ENCODE measurements around the gene SCN1B.

SCN1B gene

DNA sequence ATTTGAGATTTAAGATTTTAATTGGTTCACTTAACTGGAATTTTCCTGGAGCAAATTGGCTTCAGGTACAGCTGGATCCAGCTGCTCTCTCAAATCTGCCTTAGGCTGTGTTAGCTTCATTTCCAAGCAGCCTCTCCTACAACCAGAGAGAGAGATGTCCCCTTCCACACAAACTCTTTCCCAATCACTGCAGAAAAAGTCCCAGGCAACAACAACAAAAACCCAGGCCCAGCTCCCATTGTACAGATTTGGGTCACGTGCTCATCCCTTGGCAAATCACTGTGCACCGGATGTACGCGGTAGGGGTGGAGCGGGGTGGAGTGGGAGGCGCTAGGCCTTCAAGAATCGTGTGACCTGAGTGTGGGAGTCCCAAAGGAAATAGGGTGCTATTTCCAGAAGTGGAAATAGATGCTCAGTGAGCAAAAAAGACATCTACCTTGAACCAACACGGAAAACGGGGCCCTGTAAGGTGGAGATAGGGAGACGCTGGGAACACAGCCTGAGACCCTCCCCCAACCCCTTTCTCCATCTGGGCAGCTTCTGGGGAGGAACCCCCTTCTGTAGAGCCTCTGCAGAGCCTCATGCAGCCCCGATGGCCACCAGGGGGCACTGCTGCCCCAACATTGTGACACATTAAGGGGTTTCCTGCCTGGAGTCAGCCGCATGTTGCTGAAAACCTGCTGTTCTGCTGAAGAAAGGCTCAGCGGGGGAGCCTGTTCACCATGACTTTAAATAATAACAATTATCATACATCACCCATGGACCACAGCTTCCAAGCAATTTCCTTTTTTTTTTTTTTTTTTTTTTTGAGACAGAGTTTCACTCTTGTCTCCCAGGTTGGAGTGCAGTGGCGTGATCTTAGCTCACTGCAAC, 36.7 kb downstream of the SCN1B start:
- H4K91ac ChIP-seq (ENCODE audit: low read length) = no peak overlapping the region
- H2BK5ac ChIP-seq (ENCODE audit: low read depth, low read length, poor library complexity, severe bottlenecking) = no peak overlapping the region
- H3K4me1 ChIP-seq (ENCODE audit: control insufficient read depth, insufficient read depth, low read depth, low read length) = peaks cover 6% of the 10 kb centered on the region
- H3K27me3 ChIP-seq (ENCODE audit: control insufficient read depth in 1 of 2, insufficient read depth in 1 of 2, low read length in 2 of 2) = peaks cover 0 to 9% of the 10 kb centered on the region in 2 experiments
- no peak overlapping the region for H3K4ac ChIP-seq (ENCODE audit: low read depth in 1 of 2, low read length in 2 of 2)
- no peak overlapping the region for H3K4me3 ChIP-seq (ENCODE audit: insufficient read depth in 1 of 2, low read depth in 1 of 2, low read length in 2 of 2)
- no peak overlapping the region for H3K4me2 ChIP-seq (ENCODE audit: low read length, poor library complexity, severe bottlenecking)
- DNase-seq = peak; percentile 78
- no peak overlapping the region for H3K14ac ChIP-seq (ENCODE audit: low read length in 2 of 2)
- no peak overlapping the region for H2BK15ac ChIP-seq (ENCODE audit: low read depth, poor library complexity, severe bottlenecking)
- H3K9me3 ChIP-seq (ENCODE audit: control insufficient read depth, low read length) = peaks cover 6% of the 10 kb centered on the region
- H3K79me1 ChIP-seq (replicated peaks; ENCODE audit: low read length, poor library complexity, severe bottlenecking) = no peaks in the 10 kb centered on the region
- no peak overlapping the region for H3K27ac ChIP-seq (ENCODE audit: low read length, poor library complexity, severe bottlenecking)
- WGBS = 38% methylated on average over 13 of the region's 14 CpGs
- H4K8ac ChIP-seq (ENCODE audit: low read length) = no peak overlapping the region
- no peak overlapping the region for H2AK5ac ChIP-seq (ENCODE audit: low read length, severe bottlenecking)
- H3K18ac ChIP-seq (ENCODE audit: low read depth in 1 of 2, low read length in 2 of 2) = no peak overlapping the region
- no peak overlapping the region for H3K23ac ChIP-seq (ENCODE audit: low read length in 2 of 2)
- no peak overlapping the region for H2AFZ ChIP-seq (ENCODE audit: low read depth, low read length)
- H2BK12ac ChIP-seq (ENCODE audit: low read length in 2 of 2) = no peak overlapping the region
- no peaks in the 10 kb centered on the region for H3K36me3 ChIP-seq (ENCODE audit: control insufficient read depth in 1 of 2, insufficient read depth in 2 of 2, low read depth in 1 of 2, low read length in 2 of 2)
- H2BK120ac ChIP-seq (ENCODE audit: low read depth, low read length) = no peak overlapping the region
- H3K9ac ChIP-seq (ENCODE audit: low read length) = no peak overlapping the region

DNA sequence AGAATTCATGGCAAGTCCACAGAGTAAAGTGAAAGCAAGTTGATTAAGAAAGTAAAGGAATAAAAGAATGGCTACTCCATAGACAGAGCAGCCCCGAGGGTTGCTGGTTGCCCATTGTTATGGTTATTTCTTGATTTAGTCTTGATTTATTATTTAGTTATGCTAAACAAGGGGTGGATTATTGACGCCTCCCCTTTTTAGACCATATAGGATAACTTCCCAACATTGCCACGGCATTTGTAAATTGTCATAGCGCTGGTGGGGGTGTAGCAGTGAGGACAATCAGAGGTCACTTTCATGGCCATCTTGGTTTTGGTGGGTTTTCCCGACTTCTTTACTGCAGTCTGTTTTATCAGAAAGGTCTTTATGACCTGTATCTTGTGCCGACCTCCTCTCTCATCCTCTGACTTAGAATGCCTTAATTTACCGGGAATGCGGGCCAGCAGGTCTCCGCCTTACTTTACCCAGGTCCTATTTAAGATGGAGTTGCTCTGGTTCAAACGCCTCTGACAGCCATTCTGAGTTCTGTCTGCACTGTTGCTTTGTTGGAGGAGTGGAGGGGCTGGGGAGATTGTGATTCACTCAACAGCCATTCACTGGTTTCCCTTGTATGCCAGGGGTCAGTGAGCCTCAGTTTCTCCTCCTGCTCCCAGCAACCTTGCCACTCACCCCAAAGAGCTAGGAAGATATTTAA, 38.8 kb downstream of the SCN1B start:
- Histone ChIP-seq H4K91ac (ENCODE audit: low read length) (no peak overlapping the region), H2BK15ac (ENCODE audit: low read depth, poor library complexity, severe bottlenecking) (no peak overlapping the region), H4K8ac (ENCODE audit: low read length) (no peak overlapping the region), H3K4ac (ENCODE audit: low read depth in 1 of 2, low read length in 2 of 2) (no peak overlapping the region), H3K4me3 (ENCODE audit: insufficient read depth in 1 of 2, low read depth in 1 of 2, low read length in 2 of 2) (no peak overlapping the region), H3K18ac (ENCODE audit: low read depth in 1 of 2, low read length in 2 of 2) (no peak overlapping the region), H3K4me1 (ENCODE audit: control insufficient read depth, insufficient read depth, low read depth, low read length) (peaks cover 6% of the 10 kb centered on the region), H2BK120ac (ENCODE audit: low read depth, low read length) (no peak overlapping the region), H3K36me3 (ENCODE audit: control insufficient read depth in 1 of 2, insufficient read depth in 2 of 2, low read depth in 1 of 2, low read length in 2 of 2) (no peaks in the 10 kb centered on the region), H2AK5ac (ENCODE audit: low read length, severe bottlenecking) (no peak overlapping the region), H2BK5ac (ENCODE audit: low read depth, low read length, poor library complexity, severe bottlenecking) (no peak overlapping the region), H2AFZ (ENCODE audit: low read depth, low read length) (no peak overlapping the region), H3K9ac (ENCODE audit: low read length) (no peak overlapping the region), H3K27ac (ENCODE audit: low read length, poor library complexity, severe bottlenecking) (no peak overlapping the region), H3K79me1 (replicated peaks; ENCODE audit: low read length, poor library complexity, severe bottlenecking) (no peaks in the 10 kb centered on the region), H2BK12ac (ENCODE audit: low read length in 2 of 2) (no peak overlapping the region), H3K9me3 (ENCODE audit: control insufficient read depth, low read length) (peaks cover 6% of the 10 kb centered on the region), H3K27me3 (ENCODE audit: control insufficient read depth in 1 of 2, insufficient read depth in 1 of 2, low read length in 2 of 2) (peaks cover 0 to 14% of the 10 kb centered on the region in 2 experiments), H3K14ac (ENCODE audit: low read length in 2 of 2) (no peak overlapping the region), H3K4me2 (ENCODE audit: low read length, poor library complexity, severe bottlenecking) (no peak overlapping the region), H3K23ac (ENCODE audit: low read length in 2 of 2) (no peak overlapping the region)
- no peak for DNase-seq
- 72% methylated on average over 9 of the region's 10 CpGs for WGBS

DNA sequence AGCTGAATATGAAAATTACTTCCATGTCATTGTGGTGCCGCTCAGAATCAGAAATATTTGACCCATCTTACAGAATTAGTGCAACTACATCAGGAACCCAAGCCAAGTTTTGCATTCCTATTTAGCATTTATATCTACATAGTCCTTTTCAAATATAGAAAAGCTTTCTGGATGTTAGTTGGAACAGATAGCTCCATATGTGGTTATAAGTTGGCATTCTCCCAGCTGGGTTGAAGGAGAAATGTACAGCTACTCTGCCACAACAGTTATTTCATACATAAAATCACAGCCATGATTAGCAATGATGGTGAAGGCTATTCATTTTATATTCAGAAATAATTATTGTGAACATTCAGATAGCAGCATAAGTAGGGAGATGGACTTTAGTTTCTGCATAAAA, 39.4 kb downstream of the SCN1B start:
- H3K79me1 ChIP-seq (replicated peaks; ENCODE audit: low read length, poor library complexity, severe bottlenecking) = no peaks in the 10 kb centered on the region
- peaks cover 6% of the 10 kb centered on the region for H3K9me3 ChIP-seq (ENCODE audit: control insufficient read depth, low read length)
- WGBS = 89% methylated on average over 1 of the region's 1 CpG

DNA sequence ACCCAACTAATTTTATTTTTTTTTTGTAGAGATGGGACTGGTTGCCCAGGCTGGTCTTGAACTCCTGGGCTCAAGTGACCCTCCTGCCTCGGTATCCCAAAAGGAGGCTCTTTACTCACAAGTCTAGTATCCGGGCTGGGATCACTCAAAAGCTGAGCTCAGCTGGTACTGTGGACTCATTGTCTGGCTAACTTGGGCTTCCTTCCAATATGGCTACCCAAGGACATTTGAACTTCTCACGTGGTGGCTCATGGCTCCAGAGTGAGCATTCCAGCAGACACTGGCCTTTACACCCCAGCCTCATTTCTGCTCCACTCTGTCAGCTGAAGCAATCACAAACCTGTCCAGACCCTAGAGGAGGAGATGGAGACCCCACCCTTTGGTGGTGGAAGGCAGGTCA, 40.2 kb downstream of the SCN1B start:
- DNase-seq = no peak
- H2BK120ac ChIP-seq (ENCODE audit: low read depth, low read length) = no peak overlapping the region
- 82% methylated on average over 3 of the region's 3 CpGs for WGBS
- H4K91ac ChIP-seq (ENCODE audit: low read length) = no peak overlapping the region
- H2BK15ac ChIP-seq (ENCODE audit: low read depth, poor library complexity, severe bottlenecking) = no peak overlapping the region
- H3K18ac ChIP-seq (ENCODE audit: low read depth in 1 of 2, low read length in 2 of 2) = no peak overlapping the region
- H3K27me3 ChIP-seq (ENCODE audit: control insufficient read depth in 1 of 2, insufficient read depth in 1 of 2, low read length in 2 of 2) = peaks cover 4 to 26% of the 10 kb centered on the region in 2 experiments
- H3K36me3 ChIP-seq (ENCODE audit: control insufficient read depth in 1 of 2, insufficient read depth in 2 of 2, low read depth in 1 of 2, low read length in 2 of 2) = no peaks in the 10 kb centered on the region
- H3K4me1 ChIP-seq (ENCODE audit: control insufficient read depth, insufficient read depth, low read depth, low read length) = peaks cover 6% of the 10 kb centered on the region
- no peak overlapping the region for H3K14ac ChIP-seq (ENCODE audit: low read length in 2 of 2)
- H3K4ac ChIP-seq (ENCODE audit: low read depth in 1 of 2, low read length in 2 of 2) = no peak overlapping the region
- peaks cover 6% of the 10 kb centered on the region for H3K9me3 ChIP-seq (ENCODE audit: control insufficient read depth, low read length)
- H2BK5ac ChIP-seq (ENCODE audit: low read depth, low read length, poor library complexity, severe bottlenecking) = no peak overlapping the region
- no peak overlapping the region for H2BK12ac ChIP-seq (ENCODE audit: low read length in 2 of 2)
- no peak overlapping the region for H3K23ac ChIP-seq (ENCODE audit: low read length in 2 of 2)
- no peak overlapping the region for H2AFZ ChIP-seq (ENCODE audit: low read depth, low read length)
- H3K79me1 ChIP-seq (replicated peaks; ENCODE audit: low read length, poor library complexity, severe bottlenecking) = no peaks in the 10 kb centered on the region
- H3K4me3 ChIP-seq (ENCODE audit: insufficient read depth in 1 of 2, low read depth in 1 of 2, low read length in 2 of 2) = no peak overlapping the region
- H3K4me2 ChIP-seq (ENCODE audit: low read length, poor library complexity, severe bottlenecking) = no peak overlapping the region
- H4K8ac ChIP-seq (ENCODE audit: low read length) = no peak overlapping the region
- no peak overlapping the region for H3K9ac ChIP-seq (ENCODE audit: low read length)
- H2AK5ac ChIP-seq (ENCODE audit: low read length, severe bottlenecking) = no peak overlapping the region
- H3K27ac ChIP-seq (ENCODE audit: low read length, poor library complexity, severe bottlenecking) = no peak overlapping the region

More for the DNA sequence above, 39.4 kb downstream of the SCN1B start:
- Histone ChIP-seq H3K4me3 (ENCODE audit: insufficient read depth in 1 of 2, low read depth in 1 of 2, low read length in 2 of 2) (no peak overlapping the region), H3K14ac (ENCODE audit: low read length in 2 of 2) (no peak overlapping the region), H4K91ac (ENCODE audit: low read length) (no peak overlapping the region), H2BK12ac (ENCODE audit: low read length in 2 of 2) (no peak overlapping the region), H2BK15ac (ENCODE audit: low read depth, poor library complexity, severe bottlenecking) (no peak overlapping the region), H3K9ac (ENCODE audit: low read length) (no peak overlapping the region), H3K27me3 (ENCODE audit: control insufficient read depth in 1 of 2, insufficient read depth in 1 of 2, low read length in 2 of 2) (peaks cover 4 to 20% of the 10 kb centered on the region in 2 experiments), H2BK120ac (ENCODE audit: low read depth, low read length) (no peak overlapping the region), H3K18ac (ENCODE audit: low read depth in 1 of 2, low read length in 2 of 2) (no peak overlapping the region), H2BK5ac (ENCODE audit: low read depth, low read length, poor library complexity, severe bottlenecking) (no peak overlapping the region), H4K8ac (ENCODE audit: low read length) (no peak overlapping the region), H3K4me2 (ENCODE audit: low read length, poor library complexity, severe bottlenecking) (no peak overlapping the region), H3K4me1 (ENCODE audit: control insufficient read depth, insufficient read depth, low read depth, low read length) (peaks cover 6% of the 10 kb centered on the region), H3K23ac (ENCODE audit: low read length in 2 of 2) (no peak overlapping the region), H2AK5ac (ENCODE audit: low read length, severe bottlenecking) (no peak overlapping the region), H2AFZ (ENCODE audit: low read depth, low read length) (no peak overlapping the region), H3K4ac (ENCODE audit: low read depth in 1 of 2, low read length in 2 of 2) (no peak overlapping the region), H3K36me3 (ENCODE audit: control insufficient read depth in 1 of 2, insufficient read depth in 2 of 2, low read depth in 1 of 2, low read length in 2 of 2) (no peaks in the 10 kb centered on the region), H3K27ac (ENCODE audit: low read length, poor library complexity, severe bottlenecking) (no peak overlapping the region)
- no peak for DNase-seq

Data from mesenchymal stem cell (in vitro differentiated cells and primary cell).